MM.1S (cell line): Measurements from ENCODE around the gene CELSR3.

Source experiments
- DNase-seq: peaks from one replicate; pipeline ENCODE4 v3.0.0-alpha.2; 2015
- H2AFZ ChIP-seq: fragments of 300-600 bp; sonication (generic); 2 replicates; pipeline ENCODE4 v1.6.0; 2016; ENCODE audit warnings: antibody characterized with exemption, low read length
- H3F3A ChIP-seq: fragments of 300-600 bp; sonication (generic); 2 replicates; pipeline ENCODE4 v1.6.1; 2016; ENCODE audit warnings: mild to moderate bottlenecking, antibody characterized with exemption, low read length, moderate library complexity, mixed read lengths; ENCODE audit not compliant: insufficient read depth
- H3K27ac ChIP-seq: fragments of 300-600 bp; sonication (generic); 2 replicates; pipeline ENCODE4 v1.5.1; 2016; ENCODE audit warnings: mild to moderate bottlenecking, low read length
- H3K27me3 ChIP-seq: fragments of 300-600 bp; sonication (generic); replicated peaks from 2 replicates; pipeline ENCODE4 v1.6.0; 2016; ENCODE audit warnings: low read length; ENCODE audit not compliant: insufficient read depth
- H3K36me3 ChIP-seq: fragments of 300-600 bp; sonication (generic); replicated peaks from 2 replicates; pipeline ENCODE4 v1.6.1; 2016; ENCODE audit warnings: mild to moderate bottlenecking, low read length, mixed read lengths; ENCODE audit not compliant: insufficient read depth
- H3K4me1 ChIP-seq: fragments of 300-600 bp; sonication (generic); 2 replicates; pipeline ENCODE4 v1.6.1; 2016; ENCODE audit warnings: low read length, mixed read lengths
- H3K4me2 ChIP-seq: fragments of 300-600 bp; sonication (generic); 2 replicates; pipeline ENCODE4 v1.6.0; 2016; ENCODE audit warnings: low read depth, low read length
- H3K4me3 ChIP-seq: fragments of 300-600 bp; sonication (generic); 2 replicates; pipeline ENCODE4 v1.5.1; 2016; ENCODE audit warnings: low read length, mixed read lengths
- H3K79me2 ChIP-seq: fragments of 300-600 bp; sonication (generic); 2 replicates; pipeline ENCODE4 v1.6.1; 2016; ENCODE audit warnings: mixed run types, low read length, mixed read lengths
- H3K9ac ChIP-seq: fragments of 300-600 bp; sonication (generic); 2 replicates; pipeline ENCODE4 v1.6.1; 2016; ENCODE audit warnings: low read length, mixed read lengths
- H3K9me2 ChIP-seq: fragments of 300-600 bp; sonication (generic); replicated peaks from 2 replicates; pipeline ENCODE4 v1.6.1; 2016; ENCODE audit warnings: mild to moderate bottlenecking, low read length, mixed read lengths; ENCODE audit not compliant: insufficient read depth
- H3K9me3 ChIP-seq: fragments of 300-600 bp; sonication (generic); replicated peaks from 2 replicates; pipeline ENCODE4 v1.6.1; 2016; ENCODE audit warnings: mild to moderate bottlenecking, low read length, mixed read lengths; ENCODE audit not compliant: insufficient read depth
- H4K20me1 ChIP-seq: fragments of 300-600 bp; sonication (generic); 2 replicates; pipeline ENCODE4 v1.6.1; 2016; ENCODE audit warnings: mild to moderate bottlenecking, low read length, moderate library complexity, mixed read lengths; ENCODE audit not compliant: insufficient read depth
- CTCF ChIP-seq: fragments of 300-600 bp; sonication (generic); IDR thresholded peaks from 2 replicates; pipeline ENCODE4 v1.5.1; 2016; ENCODE audit warnings: antibody characterized with exemption, low read length, mixed read lengths
- EZH2 ChIP-seq: fragments of 300-600 bp; sonication (generic); optimal IDR thresholded peaks from 2 replicates; pipeline ENCODE3; 2017; ENCODE audit warnings: low read depth, mild to moderate bottlenecking, antibody characterized with exemption, low read length, mixed read lengths
- EZH2phosphoT487 ChIP-seq: fragments of 300-600 bp; sonication (generic); IDR thresholded peaks from 2 replicates; pipeline ENCODE4 v1.6.1; 2018; ENCODE audit warnings: antibody characterized with exemption, low read length

The CELSR3 gene

GRCh38 chr3:48700731-48701405 is 38.2 kb upstream of the CELSR3 start:
- peaks cover 79% of the 10 kb centered on the region for H3K79me2 ChIP-seq
- H3K4me1 ChIP-seq = no peaks in the 10 kb centered on the region
- TF ChIP-seq CTCF (no peak), EZH2phosphoT487 (no peak), EZH2 (no peak)
- no peaks in the 10 kb centered on the region for H4K20me1 ChIP-seq
- DNase-seq = no peak
- H3K4me3 ChIP-seq = no peak overlapping the region
- H3K36me3 ChIP-seq = no peaks in the 10 kb centered on the region
- no peak overlapping the region for H3K4me2 ChIP-seq
- H3K9me3 ChIP-seq = no peaks in the 10 kb centered on the region
- no peaks in the 10 kb centered on the region for H3F3A ChIP-seq
- no peaks in the 10 kb centered on the region for H3K27me3 ChIP-seq
- no peak overlapping the region for H3K9ac ChIP-seq
- no peak overlapping the region for H3K27ac ChIP-seq
- no peak overlapping the region for H2AFZ ChIP-seq
- H3K9me2 ChIP-seq = no peaks in the 10 kb centered on the region

- H3K79me2 ChIP-seq = peaks cover 69% of the 10 kb centered on the region
- H3K36me3 ChIP-seq = no peaks in the 10 kb centered on the region
- no peak for DNase-seq
- no peaks in the 10 kb centered on the region for H3F3A ChIP-seq
- no peaks in the 10 kb centered on the region for H3K9me2 ChIP-seq
- TF ChIP-seq CTCF (no peak), EZH2 (no peak), EZH2phosphoT487 (no peak)
- H3K9ac ChIP-seq = no peak overlapping the region
- no peak overlapping the region for H3K4me2 ChIP-seq
- no peak overlapping the region for H3K27ac ChIP-seq
- H3K4me3 ChIP-seq = no peak overlapping the region
- no peak overlapping the region for H2AFZ ChIP-seq
- H3K9me3 ChIP-seq = no peaks in the 10 kb centered on the region
- H3K4me1 ChIP-seq = no peaks in the 10 kb centered on the region
- H3K27me3 ChIP-seq = no peaks in the 10 kb centered on the region
- no peaks in the 10 kb centered on the region; the same call in 1 of the 2 replicates for H4K20me1 ChIP-seq
Measured at GRCh38 chr3:48698891-48699290, 36.2 kb upstream of the CELSR3 start.

DNA sequence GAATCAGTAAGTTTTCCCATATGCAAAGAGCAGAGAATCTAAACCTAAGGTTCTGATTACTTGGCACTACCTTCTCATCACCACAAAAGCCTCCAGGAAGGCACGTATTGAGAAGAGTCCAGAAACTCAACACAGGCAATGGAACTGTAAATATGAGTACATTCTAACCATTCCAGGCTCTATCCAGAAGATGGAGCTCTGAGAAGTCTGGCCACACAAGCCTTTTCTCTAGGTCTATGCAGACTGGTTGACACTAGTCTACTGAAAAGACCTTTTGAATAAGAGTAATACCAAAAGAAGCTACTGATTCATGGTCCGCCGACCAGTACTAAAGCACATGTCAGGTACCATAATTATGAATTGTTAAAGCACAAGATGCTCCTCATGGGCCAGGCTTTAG is 35.3 kb upstream of the CELSR3 start:
- Histone ChIP-seq H3F3A (no peaks in the 10 kb centered on the region), H3K79me2 (peaks cover 64% of the 10 kb centered on the region), H3K9me2 (no peaks in the 10 kb centered on the region), H3K27me3 (no peaks in the 10 kb centered on the region), H3K36me3 (no peaks in the 10 kb centered on the region; the same call in 1 of the 2 replicates), H4K20me1 (no peaks in the 10 kb centered on the region; the same call in 1 of the 2 replicates), H3K9me3 (no peaks in the 10 kb centered on the region), H3K9ac (no peak overlapping the region), H3K4me1 (no peaks in the 10 kb centered on the region), H3K27ac (no peak overlapping the region), H2AFZ (no peak overlapping the region), H3K4me3 (no peak overlapping the region), H3K4me2 (no peak overlapping the region)
- peak; percentile 5 for DNase-seq
- TF ChIP-seq EZH2 (no peak), EZH2phosphoT487 (no peak), CTCF (no peak)
